Measurements from ENCODE around the gene NTRK3. TPM values are rescaled to one million over a fixed set of nuclear protein-coding genes. Genes with fewer than 3 reads are reported as not detected.

NTRK3 gene
- total and polyA plus RNA-seq, 2 of the 8 experiments (the other 6 are each of a cell fraction or from before 2014, with no cell fraction given), result 4.5 to 6.8 TPM

DNA sequence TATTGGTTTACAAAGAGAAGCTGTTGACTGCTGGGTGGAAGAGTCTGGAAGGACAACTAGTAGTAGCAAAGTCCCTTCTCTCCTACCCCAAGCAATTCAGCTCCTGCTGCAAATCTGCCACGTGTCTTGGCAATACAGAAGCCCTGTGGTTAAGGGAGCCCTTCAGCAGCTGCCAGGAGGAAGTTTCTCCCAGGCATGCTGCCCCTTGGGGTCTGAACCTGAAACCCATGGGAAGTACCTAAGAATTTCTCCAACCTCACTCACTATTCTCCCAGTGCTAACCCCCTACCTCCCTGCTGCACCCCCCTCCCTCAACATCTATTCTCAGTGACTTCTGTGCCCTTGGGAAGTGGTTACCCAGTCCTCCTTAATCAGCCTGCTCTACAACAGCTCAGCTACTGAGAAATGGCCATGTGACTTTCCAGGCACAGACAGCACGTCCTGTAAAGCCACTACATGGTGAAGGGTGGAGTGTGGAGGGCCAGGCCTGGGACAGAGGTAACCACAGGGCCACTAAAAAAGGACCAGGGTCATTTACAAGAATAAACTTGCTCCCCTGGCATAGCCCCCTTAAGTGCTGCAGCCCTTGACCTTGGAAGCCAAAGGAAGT, 316.6 kb downstream of the NTRK3 start:
- no peak overlapping the region for H4K91ac ChIP-seq (replicated peaks; ENCODE audit: insufficient read length, low read length)
- H3K79me1 ChIP-seq (ENCODE audit: low read depth, low read length), result no peaks in the 10 kb centered on the region
- H4K8ac ChIP-seq (ENCODE audit: extremely low read depth, insufficient read depth, low read length), result no peak overlapping the region
- FAIRE-seq (no peak), DNase-seq (ENCODE audit: low read depth in 1 of 2, low spot score in 2 of 2) (no peak)
- 89% methylated on average over 2 of the region's 2 CpGs; no CpG with 5 or more reads in 1 of the 2 experiments for WGBS, 2 experiments (ENCODE audit: extremely low coverage in 1 of 2, insufficient coverage in 1 of 2, insufficient read length in 1 of 2, insufficient replicate concordance in 2 of 2, low coverage in 1 of 2, low lambda C conversion rate in 2 of 2, missing lambda C conversion rate in 1 of 2)
- no peaks in the 10 kb centered on the region for H4K20me1 ChIP-seq (replicated peaks in 1 of 2; ENCODE audit: control insufficient read depth in 1 of 2, insufficient read depth in 2 of 2, low read length in 2 of 2)
- H3K56ac ChIP-seq (replicated peaks; ENCODE audit: insufficient read length, low read depth, low read length), result no peak overlapping the region
- H2BK5ac ChIP-seq (ENCODE audit: low read depth, low read length), result no peak overlapping the region
- H3K23me2 ChIP-seq (ENCODE audit: low read depth, low read length), result no peaks in the 10 kb centered on the region
- no peak overlapping the region for H3K14ac ChIP-seq (ENCODE audit: insufficient read length)
- no peaks in the 10 kb centered on the region for H3K79me2 ChIP-seq (ENCODE audit: control insufficient read depth in 1 of 2, insufficient read depth in 2 of 2, low read length in 2 of 2)
- H3K27ac ChIP-seq (ENCODE audit: low read depth, low read length), result no peak overlapping the region
- no peak overlapping the region for H3K9ac ChIP-seq (replicated peaks in 1 of 4; ENCODE audit: extremely low read depth in 1 of 4, low read depth in 3 of 4, low read length in 3 of 4)
- H3K4me3 ChIP-seq (ENCODE audit: extremely low read depth in 1 of 4, insufficient read depth in 2 of 4, low read depth in 3 of 4, low read length in 4 of 4), result no peak overlapping the region
- H3K9me3 ChIP-seq (ENCODE audit: insufficient read depth in 2 of 2, low read depth in 1 of 2, low read length in 1 of 2), result no peaks in the 10 kb centered on the region
- POLR2A ChIA-PET (ENCODE audit: partially characterized antibody), result no interaction called here
- TF ChIP-seq EGR1 (IDR thresholded peaks at IDR 0.05; ENCODE audit: borderline replicate concordance, low read depth, low read length) (no peak), CBX8 (IDR thresholded peaks at IDR 0.05; ENCODE audit: borderline replicate concordance, low read depth, low read length) (no peak), GABPA (IDR thresholded peaks at IDR 0.05; ENCODE audit: borderline replicate concordance, insufficient read depth, low read length) (no peak), RAD21 (IDR thresholded peaks at IDR 0.05 in 1 of 2, conservative IDR thresholded peaks at IDR 0.05 in 1 of 2; ENCODE audit: low read depth in 2 of 2, low read length in 2 of 2) (no peak), BACH1 (IDR thresholded peaks at IDR 0.05; ENCODE audit: low read length) (no peak), CREB1 (IDR thresholded peaks at IDR 0.05) (no peak), SRF (IDR thresholded peaks at IDR 0.05; ENCODE audit: low read depth, low read length) (no peak), BCL11A (IDR thresholded peaks at IDR 0.05; ENCODE audit: low read depth in 2 of 2, low read length in 2 of 2) (no peak), TAF1 (IDR thresholded peaks at IDR 0.05; ENCODE audit: low read depth, low read length) (no peak), HDAC2 (IDR thresholded peaks at IDR 0.05; ENCODE audit: borderline replicate concordance in 1 of 2, low read depth in 2 of 2, low read length in 2 of 2) (no peak), SIRT6 (IDR thresholded peaks at IDR 0.05; ENCODE audit: low read length) (no peak), PHF8 (conservative IDR thresholded peaks at IDR 0.05; ENCODE audit: low read depth, low read length) (no peak), SP4 (IDR thresholded peaks at IDR 0.05; ENCODE audit: low read length) (no peak)
- TF ChIP-seq, protein P1, sequence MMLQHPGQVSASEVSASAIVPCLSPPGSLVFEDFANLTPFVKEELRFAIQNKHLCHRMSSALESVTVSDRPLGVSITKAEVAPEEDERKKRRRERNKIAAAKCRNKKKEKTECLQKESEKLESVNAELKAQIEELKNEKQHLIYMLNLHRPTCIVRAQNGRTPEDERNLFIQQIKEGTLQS (IDR thresholded peaks at IDR 0.05; ENCODE audit: insufficient read depth, low read depth, low read length), result no peak
- CTCF ChIA-PET (ENCODE audit: partially characterized antibody), result no interaction called here
- H2BK20ac ChIP-seq (ENCODE audit: low read length), result no peak overlapping the region
- H2BK12ac ChIP-seq (ENCODE audit: low read depth, low read length), result no peak overlapping the region
- no peak overlapping the region for H2AK5ac ChIP-seq (ENCODE audit: low read depth, low read length)
- H2BK15ac ChIP-seq (ENCODE audit: low read length), result no peak overlapping the region
- no peak overlapping the region for H2BK120ac ChIP-seq (replicated peaks; ENCODE audit: low read depth, low read length)
- H3K27me3 ChIP-seq (replicated peaks in 1 of 4; ENCODE audit: control insufficient read depth in 3 of 4, extremely low read depth in 1 of 4, insufficient read depth in 3 of 4, low read length in 3 of 4), result no peaks in the 10 kb centered on the region
- H3K4me1 ChIP-seq (replicated peaks in 1 of 4; ENCODE audit: control insufficient read depth in 3 of 4, insufficient read depth in 4 of 4, low read length in 3 of 4), result no peaks in the 10 kb centered on the region
- H3K18ac ChIP-seq (ENCODE audit: extremely low read depth, low read length), result no peak overlapping the region
- no peak overlapping the region for H3K4ac ChIP-seq (replicated peaks; ENCODE audit: insufficient read length, low read depth, low read length)
- H2AFZ ChIP-seq (ENCODE audit: low read length), result no peak overlapping the region
- H3K23ac ChIP-seq (ENCODE audit: insufficient read length), result no peak overlapping the region
- H4K5ac ChIP-seq (ENCODE audit: insufficient read length, low read depth, low read length), result no peak overlapping the region
- H3K36me3 ChIP-seq (ENCODE audit: control insufficient read depth in 2 of 4, insufficient read depth in 4 of 4, low read length in 3 of 4), result no peaks in the 10 kb centered on the region
- H3K4me2 ChIP-seq (ENCODE audit: insufficient read depth in 1 of 2, low read depth in 2 of 2, low read length in 2 of 2), result no peak overlapping the region
